SH-SY5Y (cell line): ENCODE measurements around the gene PRDX5.

ENCODE experiments used
- GATA2 ChIP-seq: IDR thresholded peaks from 2 replicates; pipeline ENCODE4 v1.6.1; 2011; ENCODE audit warnings: mild to moderate bottlenecking, low read depth, low read length
- GATA3 ChIP-seq: IDR thresholded peaks from 2 replicates; pipeline ENCODE4 v1.6.1; 2011; ENCODE audit warnings: low read depth, mild to moderate bottlenecking, low read length, moderate library complexity

DNA sequence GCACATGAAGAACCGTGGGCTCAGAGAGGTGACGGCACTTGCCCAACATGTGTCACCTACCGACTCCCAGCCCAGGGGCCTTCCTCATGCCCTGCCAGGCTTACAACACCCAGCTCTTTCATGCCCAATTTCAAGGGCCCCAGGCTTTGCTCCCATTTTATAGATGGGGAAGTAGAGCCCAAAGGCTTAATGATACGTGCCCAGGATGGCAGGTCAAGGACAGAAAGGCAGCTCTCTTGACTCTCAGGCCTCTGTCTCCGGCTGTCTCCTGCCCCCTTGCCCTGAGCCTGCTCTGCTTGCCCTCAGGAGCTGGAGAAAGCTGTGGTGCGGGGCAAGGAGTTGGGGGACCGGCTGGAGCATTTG is 31.1 kb downstream of the PRDX5 start:
- no peak for TF ChIP-seq GATA3
- TF ChIP-seq GATA2: no peak
